ENCODE measurements around the gene PHLPP1. TPM values are rescaled to one million over a fixed set of nuclear protein-coding genes. Genes with fewer than 3 reads are reported as not detected.

Gene PHLPP1
- total and polyA plus RNA-seq, 9 of the 15 experiments (the other 6 are each of a cell fraction or from before 2014, with no cell fraction given), result 0.56 to 9.0 (median 4.5) TPM

- TF ChIP-seq UBTF (IDR thresholded peaks at IDR 0.05; ENCODE audit: borderline replicate concordance in 1 of 2, low read depth in 2 of 2, low read length in 2 of 2) (no peak), SIN3A (IDR thresholded peaks at IDR 0.05; ENCODE audit: borderline replicate concordance in 2 of 2, control insufficient read depth in 1 of 2, low read depth in 2 of 2, low read length in 2 of 2) (no peak), ZNF316 (IDR thresholded peaks at IDR 0.05) (no peak), DLX4 (CRISPR knock-in tag; IDR thresholded peaks at IDR 0.05) (no peak)
Observed at GRCh38 chr18:62894681-62895390, 179.5 kb downstream of the PHLPP1 start (continued).

GRCh38 chr18:62897153-62897552 lies 181.8 kb downstream of the PHLPP1 start:
- Histone ChIP-seq H3K4me3 (no peak overlapping the region), H3K4me2 (ENCODE audit: insufficient read depth, low read length) (no peak overlapping the region), H3K36me3 (ENCODE audit: control insufficient read depth, insufficient read depth, low read length) (peaks cover 17% of the 10 kb centered on the region; the same call in 1 of the 3 replicates), H3K9me3 (replicated peaks; ENCODE audit: control insufficient read depth, insufficient read depth, low read depth, low read length) (no peaks in the 10 kb centered on the region), H3K79me2 (ENCODE audit: control insufficient read depth, insufficient read depth, low read length) (no peaks in the 10 kb centered on the region), H3K27me3 (ENCODE audit: control insufficient read depth in 2 of 2, insufficient read depth in 2 of 2, low read length in 2 of 2) (no peaks in the 10 kb centered on the region), H2AFZ (ENCODE audit: low read depth, low read length) (no peak overlapping the region), H3K9me1 (ENCODE audit: control insufficient read depth, insufficient read depth, low read length) (no peaks in the 10 kb centered on the region), H4K20me1 (replicated peaks; ENCODE audit: control insufficient read depth, insufficient read depth, low read length) (no peaks in the 10 kb centered on the region), H3K4me1 (replicated peaks in 1 of 2; ENCODE audit: control insufficient read depth in 2 of 2, insufficient read depth in 2 of 2, low read length in 2 of 2) (no peaks in the 10 kb centered on the region), H3K27ac (ENCODE audit: extremely low read depth, low read depth, low read length) (no peak overlapping the region), H3K9ac (ENCODE audit: insufficient read depth in 1 of 2, low read depth in 2 of 2, low read length in 2 of 2) (no peak overlapping the region)
- intact Hi-C loops (cut with micrococcal nuclease), result no loop called here
- 89% methylated on average over 1 of the region's 1 CpG for WGBS (ENCODE audit: insufficient coverage, low coverage, missing lambda C conversion rate)
- ChIA-PET POLR2A (interaction anchor here (0.6 kb wide), 1 partner anchor 253 kb away, joined by 3 read pairs; no protein-coding TSS in a partner anchor), CTCF (ENCODE audit: low intra/inter-chr PET ratio) (no interaction called here)
- ATAC-seq, result no peak
- FAIRE-seq, result no peak
- DNase-seq (ENCODE audit: extremely low read depth in 1 of 4, low spot score in 3 of 4), result no peak
- in situ Hi-C loops (cut with MboI), result no loop called here
- BruUV-seq (replicated peaks), result no TSS peak
- no peak for TF ChIP-seq STAG1 (CRISPR knock-in tag; IDR thresholded peaks at IDR 0.05; ENCODE audit: borderline replicate concordance)
- TF ChIP-seq IRF1 (CRISPR knock-in tag; IDR thresholded peaks at IDR 0.05; ENCODE audit: borderline replicate concordance), result no peak
- no peak for TF ChIP-seq ZNF277 (CRISPR knock-in tag; IDR thresholded peaks at IDR 0.05; ENCODE audit: borderline replicate concordance)
- no peak for TF ChIP-seq FOXA3 (CRISPR knock-in tag; conservative IDR thresholded peaks at IDR 0.05 in 1 of 2, IDR thresholded peaks at IDR 0.05 in 1 of 2)
- no peak for TF ChIP-seq RFX5 (IDR thresholded peaks at IDR 0.05; ENCODE audit: low read depth, low read length)
